Upper lobe of right lung (tissue), 1 donor: ENCODE data around the gene HPSE. TPM values are rescaled to one million over a fixed set of nuclear protein-coding genes. Genes with fewer than 3 reads are reported as not detected.

Experiments
- ATAC-seq: fragments of 200-7000 bp; cut with Tn5 transposase; one replicate; pipeline ENCODE4 v1.9.1; 2020; ENCODE audit warnings: mild to moderate bottlenecking, moderate library complexity
- DNase-seq: peaks from one replicate; pipeline ENCODE4 v3.0.0-alpha.2; 2020
- H3K27ac ChIP-seq: fragments of 200-600 bp; one replicate; pipeline ENCODE4 v1.8.0; 2022
- H3K27me3 ChIP-seq: fragments of 200-600 bp; one replicate; pipeline ENCODE4 v1.8.0; 2022; ENCODE audit warnings: mild to moderate bottlenecking
- H3K36me3 ChIP-seq: fragments of 200-600 bp; one replicate; pipeline ENCODE4 v1.8.0; 2022
- H3K4me1 ChIP-seq: fragments of 200-600 bp; one replicate; pipeline ENCODE4 v1.8.0; 2022
- H3K4me3 ChIP-seq: fragments of 200-600 bp; one replicate; pipeline ENCODE4 v1.8.0; 2022; ENCODE audit warnings: mild to moderate bottlenecking
- H3K9me3 ChIP-seq: fragments of 200-600 bp; one replicate; pipeline ENCODE4 v1.8.0; 2022
- CTCF ChIP-seq: fragments of 200-600 bp; IDR thresholded peaks from one replicate; pipeline ENCODE4 v1.8.0; 2022; ENCODE audit warnings: antibody characterized with exemption
- intact Hi-C: fragments of 100-400 bp; cut with DNase I; formaldehyde crosslinking; loops from one replicate; pipeline ENCODE4 v1.11.0; 2022
- total RNA-seq: library from RNA; stranded (reverse); fragmentation: NEBNext Ultra II Directional; extraction: Animal tissue kit (Norgen Biotek cat#: 25700); gene quantifications from one replicate; pipeline ENCODE4 v1.2.1, GENCODE V29; 2021
- donor health status: DM: no; HTN: yes; CAD: no; lungs with severe emphysema.

Gene HPSE
- total RNA-seq, 1 donor from 2014 or later = 5.6 TPM

- peak; percentile 53 for ATAC-seq
- Histone ChIP-seq H3K4me3 (no peak overlapping the region), H3K27ac (no peak overlapping the region), H3K36me3 (no peaks in the 10 kb centered on the region), H3K4me1 (no peaks in the 10 kb centered on the region), H3K27me3 (no peaks in the 10 kb centered on the region), H3K9me3 (no peaks in the 10 kb centered on the region)
- no peak for DNase-seq
- TF ChIP-seq CTCF = peak; percentile 26
- intact Hi-C loops = no loop called here
These were observed 28.1 kb upstream of the HPSE start for GRCh38 chr4:83362492-83363329.

- Histone ChIP-seq H3K4me1 (no peaks in the 10 kb centered on the region), H3K4me3 (no peak overlapping the region), H3K36me3 (no peaks in the 10 kb centered on the region), H3K27ac (no peak overlapping the region), H3K27me3 (no peaks in the 10 kb centered on the region), H3K9me3 (no peaks in the 10 kb centered on the region)
- DNase-seq = no peak
- no peak for ATAC-seq
- intact Hi-C loops = no loop called here
- TF ChIP-seq CTCF = no peak
These were observed 26.9 kb upstream of the HPSE start for GRCh38 chr4:83361416-83362103.

GRCh38 chr4:83360018-83360417 lies 25.4 kb upstream of the HPSE start:
- no peak overlapping the region for H3K27ac ChIP-seq
- no peak for ATAC-seq
- TF ChIP-seq CTCF = no peak

GRCh38 chr4:83358410-83358809 lies 23.8 kb upstream of the HPSE start:
- H3K36me3 ChIP-seq = no peaks in the 10 kb centered on the region
- no peak overlapping the region for H3K27ac ChIP-seq
- H3K27me3 ChIP-seq = no peaks in the 10 kb centered on the region
- no peaks in the 10 kb centered on the region for H3K4me1 ChIP-seq
- H3K9me3 ChIP-seq = no peaks in the 10 kb centered on the region
- H3K4me3 ChIP-seq = no peak overlapping the region
- no peak for DNase-seq
- no peak for ATAC-seq
- TF ChIP-seq CTCF = no peak
- intact Hi-C loops = no loop called here

More at GRCh38 chr4:83360018-83360417, 25.4 kb upstream of the HPSE start:
- H3K4me1 ChIP-seq = no peaks in the 10 kb centered on the region
- no peaks in the 10 kb centered on the region for H3K9me3 ChIP-seq
- DNase-seq = no peak
- H3K4me3 ChIP-seq = no peak overlapping the region
- no peaks in the 10 kb centered on the region for H3K27me3 ChIP-seq
- no peaks in the 10 kb centered on the region for H3K36me3 ChIP-seq
- intact Hi-C loops = no loop called here

- no peaks in the 10 kb centered on the region for H3K36me3 ChIP-seq
- DNase-seq (no peak), ATAC-seq (peak; percentile 83)
- no peak overlapping the region for H3K4me3 ChIP-seq
- intact Hi-C loops = no loop called here
- H3K4me1 ChIP-seq = no peaks in the 10 kb centered on the region
- no peaks in the 10 kb centered on the region for H3K9me3 ChIP-seq
- peak overlapping the region; percentile 65 for H3K27ac ChIP-seq
- no peak for TF ChIP-seq CTCF
- no peaks in the 10 kb centered on the region for H3K27me3 ChIP-seq
These were observed 22.4 kb upstream of the HPSE start for GRCh38 chr4:83356899-83357661.
